GM19193 (cell line): ENCODE measurements around the gene RASA3.

Experiments used
- POLR2A ChIP-seq: IDR thresholded peaks from 4 replicates; pipeline ENCODE4 v1.6.1; 2011; ENCODE audit not compliant: insufficient read depth, insufficient read length; ENCODE audit errors: extremely low read depth

The RASA3 gene

DNA sequence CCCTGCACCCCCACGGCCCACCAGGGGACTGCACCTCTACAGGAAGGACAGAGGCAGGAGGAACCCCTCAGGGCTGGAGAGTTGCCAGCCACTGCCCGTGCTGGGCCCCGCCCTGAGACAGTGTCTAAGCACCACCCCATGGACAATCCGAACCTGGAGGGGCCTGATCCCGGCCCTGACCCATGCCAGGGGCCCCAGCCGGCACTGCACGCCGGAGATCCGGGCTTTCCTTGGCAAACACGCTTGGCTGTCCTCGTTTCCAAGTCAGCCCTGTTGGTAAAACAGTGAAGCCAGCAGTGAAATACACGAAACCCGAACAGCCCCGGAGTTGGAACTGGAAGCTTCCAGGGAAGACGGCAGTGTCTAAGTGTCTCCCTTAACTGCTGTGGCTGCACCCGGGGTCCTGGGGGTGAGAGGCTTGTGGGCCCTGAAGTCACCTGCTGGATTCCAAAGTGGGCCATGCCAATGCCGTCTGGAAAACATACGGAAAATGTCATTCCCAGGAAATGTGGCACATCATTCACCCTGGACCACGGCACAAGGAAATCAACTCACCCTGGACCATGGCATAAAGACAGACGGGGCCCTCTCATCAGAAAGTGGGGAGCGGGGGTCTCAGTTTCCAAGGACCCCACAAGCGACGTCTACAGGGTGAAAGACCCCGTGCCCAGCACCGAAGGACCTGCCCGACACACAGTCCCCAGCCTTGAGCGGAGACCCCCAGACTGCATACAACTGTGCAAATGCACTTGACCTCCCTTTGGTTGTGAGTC, 30.9 kb downstream of the RASA3 start:
- TF ChIP-seq POLR2A, result no peak

DNA sequence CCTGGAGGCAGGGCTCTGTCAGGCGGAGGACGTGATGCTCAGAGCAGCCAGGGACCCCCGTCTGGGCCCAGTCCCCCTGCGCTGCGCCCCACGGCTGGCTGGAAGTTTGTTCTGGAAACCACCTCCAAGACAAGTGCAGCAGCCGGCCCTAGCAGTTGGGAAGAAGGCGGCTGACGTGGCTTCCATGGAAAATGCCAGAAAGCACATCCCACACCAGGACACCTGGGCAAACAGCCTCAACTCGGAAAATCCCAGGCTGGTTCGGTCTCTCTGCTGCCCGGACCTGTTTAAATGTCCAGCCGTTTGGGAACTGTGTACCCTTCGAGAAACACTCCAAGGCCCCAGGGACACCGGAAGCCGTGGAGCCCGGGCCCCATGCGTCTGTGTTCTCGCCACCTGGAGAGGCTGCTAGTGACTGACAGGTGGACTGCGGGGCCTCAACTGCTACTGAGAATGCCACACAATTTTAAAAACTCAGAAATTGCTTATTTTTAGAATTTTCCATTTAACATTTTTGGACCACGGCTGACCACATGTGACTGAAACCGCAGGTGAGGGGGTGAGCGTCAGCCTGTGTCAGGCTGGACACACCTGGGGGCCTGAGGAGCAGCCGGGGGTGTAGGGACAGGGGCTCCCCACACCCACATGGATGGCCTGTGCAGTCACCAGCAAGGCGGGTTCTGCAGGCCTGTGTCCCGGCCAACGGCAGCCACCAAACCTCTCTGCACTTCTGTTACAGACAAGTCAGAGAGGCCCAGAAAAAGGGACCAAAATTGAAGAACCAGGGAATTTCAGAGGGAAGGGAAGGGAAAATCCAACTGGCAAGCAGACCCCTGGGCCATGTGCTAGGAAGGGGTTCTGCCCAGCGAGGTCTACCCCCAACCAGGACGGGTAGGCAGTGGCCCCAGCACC, 31.7 kb downstream of the RASA3 start:
- no peak for TF ChIP-seq POLR2A

DNA sequence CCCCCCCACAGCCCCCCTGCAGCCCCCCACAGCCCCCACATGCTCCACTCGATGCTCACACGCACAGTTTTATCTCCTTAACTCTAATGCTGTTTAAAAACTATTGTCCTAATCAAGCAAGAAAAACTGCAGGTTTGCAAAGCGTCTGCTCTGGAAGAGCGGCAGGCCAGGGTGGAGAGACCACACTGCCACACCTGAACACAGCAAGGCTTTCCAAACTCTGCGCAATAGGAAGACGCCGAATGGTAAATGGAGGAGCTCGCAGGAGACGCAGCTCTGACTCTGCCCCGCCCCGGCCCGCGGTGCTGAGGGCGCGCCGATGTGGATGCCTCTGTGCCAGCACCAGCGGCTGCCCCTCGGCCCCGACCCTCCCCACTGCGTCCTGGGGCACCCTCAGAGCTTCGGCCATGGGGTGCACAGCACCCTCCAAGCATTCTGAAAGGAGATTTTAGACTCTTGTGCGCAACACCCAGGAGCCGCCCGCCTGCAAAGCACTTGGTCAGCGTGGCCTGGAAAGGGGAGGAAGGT, 32.4 kb downstream of the RASA3 start:
- TF ChIP-seq POLR2A, result no peak

DNA sequence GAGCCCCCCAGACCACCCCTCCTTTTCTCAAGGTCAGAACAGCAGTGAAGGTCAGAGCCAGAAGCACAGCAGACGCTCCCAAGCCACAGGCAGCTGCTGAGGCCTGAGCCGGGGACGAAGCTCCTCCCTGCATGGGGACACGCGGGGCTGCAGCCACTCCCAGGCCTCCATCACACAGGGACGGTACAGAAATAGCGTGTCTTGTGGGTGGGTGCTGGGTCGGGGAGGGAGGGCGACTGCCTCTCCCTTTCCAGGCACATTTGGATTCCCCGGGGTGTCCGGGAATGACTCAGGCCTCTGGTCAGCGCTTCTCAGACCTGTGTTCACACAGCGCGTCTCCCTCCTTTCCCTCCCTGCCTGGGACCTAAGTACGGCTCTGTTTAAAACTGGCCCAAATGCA, 33.2 kb downstream of the RASA3 start:
- TF ChIP-seq POLR2A, result no peak

DNA sequence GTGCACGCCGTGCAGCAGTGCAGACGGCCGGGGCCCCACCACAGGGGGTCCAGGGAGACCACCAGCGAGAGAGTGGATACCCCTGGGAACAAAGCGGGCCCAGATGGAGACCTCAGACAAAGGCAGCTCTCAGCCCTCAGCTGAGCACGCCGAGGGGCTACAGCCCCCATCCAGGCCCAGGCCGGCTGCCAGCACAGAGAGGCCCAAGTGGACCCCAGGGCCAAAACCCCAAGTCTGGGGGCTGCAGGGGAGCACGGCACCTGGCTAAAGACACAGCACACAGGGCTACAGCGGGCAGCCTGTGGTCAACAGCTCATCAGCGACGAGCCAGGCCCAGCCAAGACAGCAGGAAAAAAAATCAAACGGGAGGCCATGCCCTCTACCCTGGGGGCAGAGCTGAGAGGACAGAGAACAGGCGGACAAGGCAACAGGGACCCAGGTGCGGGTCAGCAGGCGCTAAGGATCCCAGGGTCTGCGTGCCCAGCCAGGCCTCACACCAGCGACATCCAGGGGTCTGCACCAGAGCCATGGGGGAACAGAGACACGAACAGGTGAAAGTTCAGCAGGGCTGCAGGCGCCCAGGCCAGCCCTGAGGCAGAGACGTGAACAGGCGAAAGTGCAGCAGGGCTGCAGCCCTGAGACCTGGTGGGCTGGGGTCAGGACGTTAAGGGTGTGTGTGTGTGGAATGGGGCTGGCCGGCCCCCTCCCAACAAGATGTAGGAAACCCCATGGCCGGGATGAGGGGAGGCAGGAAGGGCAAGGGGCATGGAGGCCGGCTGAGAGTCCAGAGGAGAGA, 34.3 kb downstream of the RASA3 start:
- no peak for TF ChIP-seq POLR2A

DNA sequence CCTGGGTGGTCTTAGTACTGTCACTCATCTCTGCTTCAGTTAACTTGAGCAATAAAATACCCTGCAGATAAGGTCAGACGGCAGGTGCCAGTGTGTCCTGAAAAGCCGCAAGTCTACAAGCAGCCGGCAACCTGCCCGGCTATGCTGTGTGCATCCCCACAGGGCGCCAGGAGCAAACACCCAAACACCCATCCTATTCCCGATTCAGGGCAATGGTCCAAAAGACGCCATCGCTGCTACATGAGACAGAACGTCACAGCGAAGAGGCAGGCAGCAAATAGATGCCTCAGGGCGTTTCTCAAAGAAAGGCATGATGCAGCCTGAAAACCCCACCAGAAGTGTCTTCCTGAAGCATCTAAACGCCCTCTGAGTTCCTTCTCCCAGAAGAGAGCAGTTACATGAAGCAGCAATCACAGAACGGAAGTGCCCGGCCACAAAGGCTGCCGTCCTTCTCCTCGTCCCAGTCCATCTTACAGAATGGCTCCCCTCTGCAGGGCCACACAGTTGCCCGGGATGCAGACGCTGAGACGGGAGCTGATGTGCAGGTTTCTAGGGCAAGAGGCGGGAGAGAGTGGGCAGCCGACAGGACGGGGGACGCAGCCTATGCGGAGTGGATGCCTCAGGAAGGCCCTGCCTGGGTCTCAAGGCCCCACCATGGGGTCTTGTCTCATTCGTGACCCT, 35.1 kb downstream of the RASA3 start:
- TF ChIP-seq POLR2A, result no peak

DNA sequence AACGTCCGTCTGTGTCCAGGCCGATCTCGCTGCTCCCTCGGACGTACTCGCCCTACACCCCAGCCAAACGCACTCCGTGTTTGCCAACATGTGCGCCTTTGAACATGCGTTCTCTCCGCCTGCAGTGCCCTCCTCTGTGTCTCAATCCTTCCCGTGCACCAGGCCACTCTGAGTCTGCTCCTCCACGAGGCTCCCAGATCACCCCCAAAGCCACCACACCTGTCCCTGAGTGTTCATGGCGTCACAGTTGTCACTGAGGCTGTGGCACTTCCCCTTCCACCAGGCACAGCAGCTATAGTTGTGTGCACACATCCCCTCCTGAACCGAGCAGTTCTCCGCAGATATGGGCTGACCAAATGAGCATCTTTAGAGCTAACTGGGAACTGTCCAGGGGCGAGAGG, 35.6 kb downstream of the RASA3 start:
- no peak for TF ChIP-seq POLR2A

DNA sequence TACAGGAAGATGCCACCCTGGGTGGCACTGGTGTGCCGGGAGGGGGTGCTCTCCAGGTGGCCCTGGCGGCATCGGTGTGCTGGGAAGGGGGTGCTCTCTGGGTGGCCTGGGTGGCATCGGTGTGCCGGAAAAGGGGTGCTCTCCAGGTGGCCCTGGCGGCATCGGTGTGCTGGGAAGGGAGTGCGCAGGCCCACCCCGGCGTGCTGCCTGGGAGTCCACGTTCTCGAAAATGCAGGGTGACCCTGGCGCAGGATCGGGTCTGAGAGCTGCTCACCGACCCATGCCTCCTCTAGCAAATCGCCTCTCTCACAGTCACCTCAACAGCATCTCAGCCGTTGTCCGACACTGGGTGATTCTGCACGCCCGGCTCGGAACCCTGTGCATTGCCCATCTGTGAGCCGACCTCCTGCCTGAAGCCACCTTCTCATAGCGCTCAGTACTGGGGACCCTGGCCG, 36.4 kb downstream of the RASA3 start:
- no peak for TF ChIP-seq POLR2A

DNA sequence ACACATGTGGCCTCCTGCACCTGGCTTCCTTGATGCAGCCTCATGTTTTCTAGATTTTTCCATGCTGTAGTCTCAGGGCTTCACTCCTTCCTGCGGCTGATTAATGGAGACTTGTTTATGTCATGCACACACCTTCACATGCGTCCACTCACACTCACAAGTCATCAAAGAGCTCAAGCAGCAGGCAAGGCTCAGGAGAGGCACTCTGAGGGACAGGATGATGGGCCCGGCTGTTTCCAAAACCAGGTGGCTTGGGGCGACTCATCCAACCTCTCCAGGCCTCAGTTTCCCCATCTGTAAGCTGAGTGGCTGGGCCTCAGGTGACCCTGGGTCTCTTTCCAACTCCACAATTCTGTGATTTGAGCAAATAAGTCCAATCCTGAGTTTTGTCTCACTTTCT, 36.9 kb downstream of the RASA3 start:
- TF ChIP-seq POLR2A, result no peak

DNA sequence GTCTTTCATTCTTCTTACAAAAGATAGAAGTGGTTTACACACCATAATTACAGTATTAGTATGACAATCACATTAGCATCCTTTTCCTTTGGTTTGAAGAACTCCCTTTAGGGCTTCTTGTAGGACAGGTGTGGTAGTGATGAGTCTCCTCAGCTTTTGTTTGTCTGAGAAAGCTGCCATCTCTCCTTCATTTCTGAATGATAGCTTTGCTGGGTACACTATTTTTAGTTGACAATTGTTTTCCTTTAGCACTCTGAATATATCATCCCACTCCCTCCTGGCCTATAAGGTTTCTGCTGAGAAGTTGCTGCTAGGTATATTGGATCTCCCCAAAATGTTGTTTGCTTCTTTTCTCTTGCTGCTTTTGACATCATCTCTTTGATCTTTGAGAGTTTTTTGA, 39.3 kb downstream of the RASA3 start:
- TF ChIP-seq POLR2A, result no peak

DNA sequence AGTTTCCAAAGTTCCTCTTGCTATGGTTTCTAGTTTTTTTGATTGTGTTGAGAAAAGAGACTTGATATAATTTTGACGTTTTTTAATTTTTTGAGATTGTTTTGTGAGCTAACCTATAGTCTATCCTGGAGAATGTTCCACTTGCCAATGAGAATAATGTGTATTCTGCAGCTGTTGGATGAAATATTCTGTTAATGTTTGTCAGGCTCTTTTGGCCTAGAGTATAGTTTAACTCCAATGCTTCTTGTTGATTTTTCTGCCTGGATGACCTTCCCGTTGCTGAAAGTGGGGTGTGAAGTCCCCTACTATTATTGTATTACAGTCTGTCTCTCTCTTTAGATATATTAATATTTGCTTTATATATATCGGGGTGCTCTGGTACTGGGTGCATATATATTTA, 40.0 kb downstream of the RASA3 start:
- no peak for TF ChIP-seq POLR2A

DNA sequence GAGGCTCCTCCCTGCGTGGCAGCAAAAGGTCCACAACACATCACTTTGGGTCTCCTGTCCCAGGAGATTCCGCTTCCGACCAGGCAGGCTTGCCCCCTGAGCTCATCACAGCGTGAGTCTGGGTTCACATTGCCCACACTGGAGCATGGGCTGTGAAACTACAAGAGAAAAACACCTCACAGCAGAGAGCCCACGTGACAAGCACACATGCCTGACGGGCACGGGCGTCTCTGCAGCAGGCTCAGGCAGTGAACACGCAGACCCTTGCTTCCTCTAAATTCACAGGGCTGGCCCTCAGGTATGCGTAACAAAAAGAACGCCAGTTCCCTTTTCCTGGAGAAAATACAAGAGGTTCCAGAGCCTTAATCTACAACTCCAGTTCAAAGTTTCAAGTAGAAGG, 41.9 kb downstream of the RASA3 start:
- TF ChIP-seq POLR2A, result no peak

DNA sequence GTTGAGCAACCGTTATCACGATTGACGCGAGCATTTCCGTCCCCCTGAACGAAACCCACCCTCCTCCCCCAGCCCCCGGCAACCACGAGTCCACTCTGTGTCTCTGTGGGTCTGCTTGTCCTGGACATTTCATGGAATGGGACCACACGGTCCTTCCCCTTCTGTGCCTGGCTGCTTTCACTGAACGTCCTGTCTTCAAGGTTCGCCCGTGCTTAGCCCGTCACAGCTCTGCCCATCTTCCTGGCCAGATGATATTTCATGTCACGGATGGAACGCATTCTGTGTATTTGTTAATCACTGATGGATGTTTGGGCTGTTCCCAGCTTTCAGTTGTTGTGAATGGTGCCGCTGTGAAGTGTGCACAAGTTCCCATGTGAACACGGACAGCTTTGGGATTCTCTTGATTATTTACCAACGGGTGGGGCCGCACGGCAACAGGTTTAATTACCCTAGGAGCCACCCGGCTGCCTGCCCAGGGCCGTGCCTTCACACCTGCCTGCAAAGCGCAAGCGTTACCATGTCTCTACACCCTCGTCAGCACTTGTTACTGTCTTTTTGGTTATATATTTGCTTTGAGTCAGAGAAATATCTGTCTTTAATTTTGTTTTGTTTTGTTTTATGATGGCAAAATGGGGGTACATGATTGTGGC, 42.5 kb downstream of the RASA3 start:
- no peak for TF ChIP-seq POLR2A

DNA sequence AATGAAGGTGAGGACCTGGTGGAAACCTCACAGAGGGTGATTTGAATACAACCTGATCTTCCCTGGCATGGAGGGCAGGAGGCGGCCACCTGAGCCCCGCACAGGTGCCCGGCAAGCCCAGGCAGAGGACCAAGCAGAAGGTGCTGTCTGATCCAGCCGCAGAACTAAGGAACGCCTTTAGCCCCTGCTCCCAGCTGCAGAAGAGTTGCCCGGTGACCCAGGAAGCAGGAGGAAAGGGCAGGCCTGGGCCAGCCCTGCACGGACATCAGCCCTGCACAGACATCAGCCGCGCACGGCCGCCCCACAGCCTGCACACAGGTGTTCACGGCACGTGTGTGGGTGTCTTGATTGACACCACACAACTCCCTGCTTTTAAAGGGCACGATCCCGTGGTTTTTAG, 43.1 kb downstream of the RASA3 start:
- no peak for TF ChIP-seq POLR2A
